HG02678 (cell line): ENCODE measurements around the gene ENKUR.
"Not testable (repeated sequence)": the region's sequence is repeated elsewhere in the genome, so short reads cannot be mapped to it uniquely, and the experiment has no call there.

ENCODE experiments used
- ATAC-seq: cut with Tn5 transposase; IDR thresholded peaks from one replicate; pipeline ENCODE4 v1.9.1; 2021; ENCODE audit warnings: mild to moderate bottlenecking, moderate library complexity; ENCODE audit not compliant: unreplicated experiment

ENKUR gene

GRCh38 chr10:24979685-24980084, 36.3 kb downstream of the ENKUR start:
- ATAC-seq, result no peak

GRCh38 chr10:24974976-24975375, 41.0 kb downstream of the ENKUR start:
- ATAC-seq, result no peak

GRCh38 chr10:24973163-24973562, 42.8 kb downstream of the ENKUR start:
- no peak for ATAC-seq

GRCh38 chr10:24971374-24971773, 44.6 kb downstream of the ENKUR start:
- no peak for ATAC-seq

GRCh38 chr10:24969841-24970281, 46.1 kb downstream of the ENKUR start:
- ATAC-seq, result no peak

GRCh38 chr10:24968951-24969350, 47.0 kb downstream of the ENKUR start:
- not testable (repeated sequence) for ATAC-seq

GRCh38 chr10:24968349-24968748, 47.6 kb downstream of the ENKUR start:
- ATAC-seq, result no peak

- ATAC-seq, result no peak
Observed at GRCh38 chr10:24966962-24967481, 48.9 kb downstream of the ENKUR start.

- no peak for ATAC-seq
Observed at GRCh38 chr10:24965051-24965450, 50.9 kb downstream of the ENKUR start.

GRCh38 chr10:24963521-24964041, 52.4 kb downstream of the ENKUR start:
- ATAC-seq, result no peak

- no peak for ATAC-seq
Observed at GRCh38 chr10:24962995-24963394, 53.0 kb downstream of the ENKUR start.

- ATAC-seq, result no peak
Observed at GRCh38 chr10:24961582-24961981, 54.4 kb downstream of the ENKUR start.

GRCh38 chr10:24959382-24959730, 56.6 kb downstream of the ENKUR start:
- no peak for ATAC-seq

GRCh38 chr10:24958721-24959381, 57.1 kb downstream of the ENKUR start:
- ATAC-seq, result no peak

- no peak for ATAC-seq
Observed at GRCh38 chr10:24958091-24958720, 57.8 kb downstream of the ENKUR start.

- not testable (repeated sequence) for ATAC-seq
Observed at GRCh38 chr10:24957624-24958051, 58.3 kb downstream of the ENKUR start.

- ATAC-seq, result no peak
Observed at GRCh38 chr10:24953675-24954074, 62.3 kb downstream of the ENKUR start.

GRCh38 chr10:24952707-24953645, 63.0 kb downstream of the ENKUR start:
- peak; percentile 75 for ATAC-seq

GRCh38 chr10:24952143-24952706, 63.7 kb downstream of the ENKUR start, which contains the start of gene PRTFDC1:
Gene PRTFDC1, minus strand, starts transcription at chr10:24952606. Its CDS starts 31 bp downstream, at chr10:24952575.
- ATAC-seq, result peak; percentile 27
